Right ventricle myocardium superior (tissue), 1 donor: ENCODE data around the gene ABCA3. TPM values are rescaled to one million over a fixed set of nuclear protein-coding genes. Genes with fewer than 3 reads are reported as not detected.
"Not testable (repeated sequence)": the region's sequence is repeated elsewhere in the genome, so short reads cannot be mapped to it uniquely, and the experiment has no call there.

Experiments
- ATAC-seq: fragments of 200-7000 bp; cut with Tn5 transposase; one replicate; pipeline ENCODE4 v1.9.1; 2020; ENCODE audit warnings: mild to moderate bottlenecking; ENCODE audit not compliant: poor library complexity
- DNase-seq: peaks from one replicate; pipeline ENCODE4 v3.0.0-alpha.2; 2020
- intact Hi-C: fragments of 100-400 bp; cut with DNase I; formaldehyde crosslinking; loops from one replicate; pipeline ENCODE4 v1.11.2; 2022
- total RNA-seq: library from RNA; stranded (reverse); fragmentation: NEBNext Ultra II Directional; extraction: Animal tissue kit (Norgen Biotek cat#: 25700); gene quantifications from one replicate; pipeline ENCODE4 v1.2.1, GENCODE V29; 2021
- donor health status: DM: no; HTN: yes; CAD: no; lungs with severe emphysema.

ABCA3 gene
- total RNA-seq, 1 donor from 2014 or later, result 6.0 TPM

GRCh38 chr16:2244926-2245795 is 95.4 kb downstream of the ABCA3 start:
- intact Hi-C loops, result loop anchor here (10.0 kb wide), 1 partner anchor 60 kb away; no protein-coding TSS in a partner anchor
- no peak for ATAC-seq
- DNase-seq, result no peak

DNA sequence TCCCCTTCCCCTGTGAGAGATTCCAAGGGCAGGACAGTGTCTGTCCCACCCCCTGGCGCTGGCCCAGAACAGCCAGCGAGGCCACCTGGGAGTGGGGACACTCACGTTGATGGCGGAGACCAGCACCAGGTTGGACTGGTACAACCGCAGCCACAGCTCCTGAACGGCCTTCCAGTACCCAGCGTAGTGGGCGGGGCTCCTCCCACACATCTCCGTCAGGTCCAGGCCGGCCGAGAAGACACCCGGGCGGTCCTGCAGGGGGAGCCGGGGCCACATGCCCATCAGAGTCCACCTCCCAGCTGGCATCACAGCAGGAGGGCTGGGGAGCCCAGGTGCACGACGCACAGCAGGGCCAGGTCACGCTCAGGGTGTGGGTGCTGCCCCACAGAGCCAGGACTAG is 96.2 kb downstream of the ABCA3 start:
- intact Hi-C loops, result loop anchor here (10.0 kb wide), 1 partner anchor 60 kb away; no protein-coding TSS in a partner anchor
- DNase-seq (no peak), ATAC-seq (no peak)

DNA sequence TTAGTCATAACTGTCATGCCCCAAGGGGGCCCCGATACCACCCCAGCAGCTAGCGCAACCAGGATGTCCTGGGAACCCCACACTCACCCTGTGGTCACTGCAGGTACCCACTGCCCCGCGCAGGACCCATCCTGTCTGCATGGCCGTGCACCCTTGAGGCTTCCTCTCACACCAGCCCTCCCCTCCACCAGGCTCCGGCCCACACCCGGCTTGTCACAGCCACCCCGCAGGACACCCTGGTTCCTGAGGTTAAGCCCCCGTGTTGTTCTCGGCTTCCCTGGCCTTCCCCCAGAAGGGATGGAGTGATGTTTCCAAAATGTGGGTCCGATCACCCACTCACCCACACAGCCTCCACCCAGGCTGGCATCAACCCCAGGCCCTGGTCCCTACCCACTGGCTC is 96.7 kb downstream of the ABCA3 start:
- DNase-seq, result no peak
- no peak for ATAC-seq
- intact Hi-C loops, result loop anchor here (10.0 kb wide), 1 partner anchor 59 kb away; no protein-coding TSS in a partner anchor

GRCh38 chr16:2243031-2243528 is 97.4 kb downstream of the ABCA3 start:
- ATAC-seq, result no peak
- no peak for DNase-seq

GRCh38 chr16:2242598-2242997 is 97.9 kb downstream of the ABCA3 start:
- ATAC-seq (no peak), DNase-seq (no peak)
- intact Hi-C loops, result loop anchor here (10.0 kb wide), 1 partner anchor 58 kb away; no protein-coding TSS in a partner anchor

More at GRCh38 chr16:2243031-2243528, 97.4 kb downstream of the ABCA3 start:
- intact Hi-C loops, result loop anchor here (10.0 kb wide), 1 partner anchor 58 kb away; no protein-coding TSS in a partner anchor

DNA sequence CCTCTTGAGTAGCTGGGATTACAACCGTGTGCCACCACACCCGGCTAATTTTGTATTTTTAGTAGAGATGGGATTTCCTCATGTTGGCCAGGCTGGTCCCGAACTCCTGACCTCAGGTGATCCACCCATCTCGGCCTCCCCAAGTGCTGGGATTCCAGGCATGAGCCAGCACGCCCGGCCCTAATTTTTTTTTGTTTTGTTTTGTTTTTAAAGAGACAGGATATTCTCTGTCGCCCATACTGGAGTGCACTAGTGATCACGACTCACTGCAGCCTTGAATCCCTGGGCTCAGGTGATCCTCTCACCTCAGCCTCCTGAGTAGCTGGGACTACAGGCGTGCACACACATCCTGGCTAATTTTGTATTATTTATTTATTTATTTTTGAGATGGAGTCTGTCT is 100.2 kb downstream of the ABCA3 start:
- not testable (repeated sequence) for DNase-seq, ATAC-seq
- intact Hi-C loops, result loop anchor here (10.0 kb wide), 1 partner anchor 56 kb away; no protein-coding TSS in a partner anchor

DNA sequence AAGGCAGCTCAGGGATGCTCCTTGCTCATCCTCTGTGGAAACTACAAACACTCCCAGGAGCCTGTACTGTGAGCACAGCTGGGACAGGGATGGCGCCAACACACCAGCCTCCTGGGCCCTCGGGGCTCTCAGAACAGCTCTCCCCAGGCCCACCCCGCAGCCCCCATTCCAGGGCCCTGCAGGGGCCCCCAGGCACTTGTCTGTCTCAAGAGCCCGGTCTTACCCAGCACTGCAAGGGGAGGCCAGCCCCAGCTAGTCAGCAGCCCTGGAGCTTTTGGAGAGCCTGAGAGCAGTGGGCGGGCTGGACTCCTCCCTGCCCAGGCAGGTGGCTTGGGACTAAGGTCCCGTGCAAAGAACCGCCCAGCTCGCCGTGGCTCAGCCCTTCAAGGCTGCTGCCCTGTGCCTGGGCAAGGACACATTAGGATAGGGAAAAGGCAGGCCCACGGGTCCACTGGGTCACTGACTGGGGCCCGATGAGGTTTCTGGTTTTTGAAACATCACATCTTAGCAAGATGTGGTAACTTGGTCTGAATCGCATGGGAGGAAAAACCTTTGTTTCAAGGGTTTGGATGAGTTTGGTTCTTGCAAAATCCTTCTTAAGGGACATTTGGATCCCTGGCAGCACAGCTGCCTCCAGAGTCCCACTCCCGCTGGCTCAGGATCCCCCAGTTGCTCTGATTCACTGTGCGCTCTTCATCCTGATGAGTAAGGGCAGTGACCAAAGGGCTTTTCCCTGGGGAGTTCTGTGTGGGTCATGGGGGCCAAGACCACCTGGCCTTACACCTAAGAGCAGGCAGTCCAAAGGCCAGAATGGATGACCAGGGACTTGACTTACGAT is 101.5 kb downstream of the ABCA3 start:
- intact Hi-C loops, result no loop called here
- no peak for DNase-seq

GRCh38 chr16:2238150-2238837 is 102.2 kb downstream of the ABCA3 start:
- DNase-seq, result no peak
- peak; percentile 24 for ATAC-seq
- intact Hi-C loops, result no loop called here

More for the DNA sequence above, 101.5 kb downstream of the ABCA3 start:
- ATAC-seq, result no peak

DNA sequence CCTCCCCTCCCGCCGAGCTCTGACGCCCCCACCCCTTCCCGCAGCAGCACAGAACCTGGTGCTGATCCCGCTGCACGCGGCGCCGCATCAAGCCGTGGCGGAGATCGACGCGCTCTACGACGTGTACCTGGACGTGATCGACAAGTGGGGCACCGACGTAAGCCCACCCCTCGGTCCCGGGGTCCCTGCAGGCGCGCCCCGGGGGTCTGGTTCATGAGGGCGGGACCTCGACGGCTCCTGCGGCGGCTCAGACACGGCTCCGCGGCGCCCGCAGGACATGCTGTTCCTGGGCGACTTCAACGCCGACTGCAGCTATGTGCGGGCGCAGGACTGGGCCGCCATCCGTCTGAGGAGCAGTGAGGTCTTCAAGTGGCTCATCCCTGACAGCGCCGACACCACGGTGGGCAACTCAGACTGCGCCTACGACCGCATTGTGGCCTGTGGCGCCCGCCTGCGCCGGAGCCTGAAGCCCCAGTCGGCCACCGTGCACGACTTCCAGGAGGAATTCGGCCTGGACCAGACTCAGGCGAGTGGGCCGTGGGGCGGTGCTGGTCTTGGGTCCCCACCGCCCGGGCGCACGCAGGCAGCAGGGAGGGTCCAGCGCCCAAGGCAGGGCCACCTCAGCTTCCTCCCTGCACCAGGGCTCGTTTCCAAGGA is 102.9 kb downstream of the ABCA3 start:
- intact Hi-C loops, result no loop called here
- DNase-seq, result no peak
- peak; percentile 26 for ATAC-seq

GRCh38 chr16:2237102-2237482 is 103.4 kb downstream of the ABCA3 start:
- ATAC-seq, result no peak
- intact Hi-C loops, result no loop called here

DNA sequence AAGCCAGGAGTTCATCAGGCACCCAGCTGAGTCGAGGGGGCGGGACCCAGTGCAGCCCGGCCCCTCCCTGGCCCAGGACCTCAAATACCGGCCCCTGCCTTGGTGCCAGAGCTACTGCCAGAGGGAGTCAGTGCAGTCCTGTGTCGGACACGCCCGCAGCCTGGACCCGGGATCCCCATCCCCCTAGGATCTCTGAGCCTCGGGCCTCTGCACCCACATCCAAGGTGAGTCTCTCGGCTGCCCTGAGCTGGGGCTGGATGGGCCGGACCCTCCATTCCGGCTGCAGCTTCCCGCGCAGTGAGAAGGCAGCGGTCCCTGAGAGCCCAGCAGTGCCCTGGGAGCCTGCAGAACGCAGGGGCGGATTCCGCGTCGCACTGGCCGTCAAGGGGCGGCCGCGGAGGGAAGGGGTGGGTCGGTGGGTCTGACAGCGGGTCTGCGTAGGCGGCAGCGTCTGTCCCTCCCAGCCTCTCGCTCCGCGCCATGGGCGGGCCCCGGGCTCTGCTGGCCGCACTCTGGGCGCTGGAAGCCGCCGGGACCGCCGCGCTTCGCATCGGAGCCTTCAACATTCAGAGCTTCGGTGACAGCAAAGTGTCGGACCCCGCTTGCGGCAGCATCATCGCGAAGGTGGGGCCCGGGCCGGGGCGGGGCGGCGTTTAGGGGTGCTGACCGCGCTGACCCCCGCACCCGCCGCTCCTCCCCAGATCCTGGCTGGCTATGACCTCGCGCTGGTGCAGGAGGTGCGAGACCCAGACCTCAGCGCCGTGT is 104.0 kb downstream of the ABCA3 start, which contains the start of gene DNASE1L2:
Gene DNASE1L2 (plus strand): TSS at position 108 of the 765 bp plus-strand sequence. CDS start 373 bp downstream, at position 481.
- ATAC-seq (peak; percentile 24), DNase-seq (no peak)
- intact Hi-C loops, result no loop called here

More at GRCh38 chr16:2237102-2237482, 103.4 kb downstream of the ABCA3 start:
- DNase-seq, result no peak

GRCh38 chr16:2235695-2236336 is 104.7 kb downstream of the ABCA3 start:
- intact Hi-C loops, result no loop called here
- DNase-seq (no peak), ATAC-seq (no peak)

DNA sequence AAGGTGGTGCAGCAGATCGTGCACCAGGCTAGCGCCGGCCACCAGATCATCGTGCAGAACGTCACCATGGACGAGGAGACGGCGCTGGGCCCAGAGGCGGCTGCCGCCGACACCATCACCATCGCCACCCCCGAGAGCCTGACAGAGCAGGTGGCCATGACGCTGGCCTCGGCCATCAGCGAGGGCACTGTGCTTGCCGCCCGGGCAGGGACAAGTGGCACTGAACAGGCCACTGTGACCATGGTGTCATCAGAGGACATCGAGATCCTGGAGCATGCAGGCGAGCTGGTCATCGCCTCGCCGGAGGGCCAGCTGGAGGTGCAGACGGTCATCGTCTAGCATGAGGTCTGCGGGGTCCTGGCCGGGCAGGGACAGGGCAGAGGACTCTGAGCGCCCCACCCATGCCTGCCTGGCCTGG is 105.3 kb downstream of the ABCA3 start:
- intact Hi-C loops, result no loop called here
- ATAC-seq (no peak), DNase-seq (no peak)

- intact Hi-C loops, result no loop called here
- no peak for DNase-seq
- no peak for ATAC-seq
Measured at GRCh38 chr16:2234813-2235170, 105.7 kb downstream of the ABCA3 start.

- no peak for DNase-seq
- intact Hi-C loops, result no loop called here
- no peak for ATAC-seq
Measured at GRCh38 chr16:2233872-2234812, 106.4 kb downstream of the ABCA3 start.
